ENCODE measurements around the gene SGSH.

DNA sequence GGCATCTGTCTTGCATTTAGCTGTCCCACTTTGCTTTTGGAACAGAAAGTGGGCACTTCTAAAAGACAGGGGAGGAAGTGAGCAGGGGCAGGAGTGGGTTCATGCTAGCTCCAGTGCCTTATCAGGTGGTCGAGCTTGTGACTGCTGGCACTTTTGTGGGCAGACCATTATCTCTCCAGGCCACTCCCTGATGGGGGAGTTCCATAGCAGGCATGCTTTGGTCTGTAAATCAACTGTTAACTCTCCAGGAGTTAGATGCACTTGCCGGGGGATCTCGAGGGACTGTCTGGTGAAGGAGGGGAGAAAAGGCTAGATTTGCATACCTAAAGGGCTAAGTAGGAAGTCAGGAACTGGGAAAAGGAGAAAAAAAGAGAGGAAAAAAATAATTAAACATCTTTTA lies 59.6 kb downstream of the SGSH start:
- TF ChIP-seq, protein P1, sequence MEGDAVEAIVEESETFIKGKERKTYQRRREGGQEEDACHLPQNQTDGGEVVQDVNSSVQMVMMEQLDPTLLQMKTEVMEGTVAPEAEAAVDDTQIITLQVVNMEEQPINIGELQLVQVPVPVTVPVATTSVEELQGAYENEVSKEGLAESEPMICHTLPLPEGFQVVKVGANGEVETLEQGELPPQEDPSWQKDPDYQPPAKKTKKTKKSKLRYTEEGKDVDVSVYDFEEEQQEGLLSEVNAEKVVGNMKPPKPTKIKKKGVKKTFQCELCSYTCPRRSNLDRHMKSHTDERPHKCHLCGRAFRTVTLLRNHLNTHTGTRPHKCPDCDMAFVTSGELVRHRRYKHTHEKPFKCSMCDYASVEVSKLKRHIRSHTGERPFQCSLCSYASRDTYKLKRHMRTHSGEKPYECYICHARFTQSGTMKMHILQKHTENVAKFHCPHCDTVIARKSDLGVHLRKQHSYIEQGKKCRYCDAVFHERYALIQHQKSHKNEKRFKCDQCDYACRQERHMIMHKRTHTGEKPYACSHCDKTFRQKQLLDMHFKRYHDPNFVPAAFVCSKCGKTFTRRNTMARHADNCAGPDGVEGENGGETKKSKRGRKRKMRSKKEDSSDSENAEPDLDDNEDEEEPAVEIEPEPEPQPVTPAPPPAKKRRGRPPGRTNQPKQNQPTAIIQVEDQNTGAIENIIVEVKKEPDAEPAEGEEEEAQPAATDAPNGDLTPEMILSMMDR (IDR thresholded peaks at IDR 0.05; ENCODE audit: poor library complexity) = no peak
- no peak for TF ChIP-seq EZH2 (IDR thresholded peaks at IDR 0.05; ENCODE audit: borderline replicate concordance)

Measured in hepatocyte (in vitro differentiated cells).